Gastrocnemius medialis (tissue), 4 donors: ENCODE results near the gene SRP72.

Source experiments
- CTCF ChIP-seq, 5 experiments: fragments of 450-650 bp in 3 of 5; fragments of 200-600 bp in 2 of 5; sonication (generic) in 2 of 5; IDR thresholded peaks in 4 of 5; conservative IDR thresholded peaks in 1 of 5; 1 replicate in 4 of 5; 2 replicates in 1 of 5; pipeline ENCODE4 v1.5.1; 2016 to 2019; ENCODE audit warnings: antibody characterized with exemption in 5 of 5, mild to moderate bottlenecking in 3 of 5, moderate library complexity in 3 of 5
- POLR2A ChIP-seq, 2 donors: fragments of 450-650 bp; IDR thresholded peaks; one replicate each; pipeline ENCODE4 v1.6.1; 2017; ENCODE audit warnings: antibody characterized with exemption in 2 of 2, mild to moderate bottlenecking in 2 of 2, moderate library complexity in 2 of 2

- TF ChIP-seq POLR2A (IDR thresholded peaks at IDR 0.05), result no peak
- TF ChIP-seq CTCF (IDR thresholded peaks at IDR 0.05 in 4 of 5, conservative IDR thresholded peaks at IDR 0.05 in 1 of 5), result no peak
Observed at GRCh38 chr4:56445699-56446098, 21.7 kb upstream of the SRP72 start.
